Keratinocyte (primary cell): ENCODE measurements around the gene SMTNL2.

Source experiments
- EZH2 ChIP-seq: IDR thresholded peaks from one replicate; pipeline ENCODE4 v1.6.1; 2012; ENCODE audit warnings: inconsistent platforms, mild to moderate bottlenecking, low read length, moderate library complexity
- TF ChIP-seq, protein P1 (sequence below), 3 experiments: IDR thresholded peaks in 1 of 3; conservative IDR thresholded peaks in 1 of 3; optimal IDR thresholded peaks in 1 of 3; 2 replicates in 2 of 3; 3 replicates in 1 of 3; pipeline versions ENCODE3 to v1.5.1; 2011; ENCODE audit warnings: low read length in 3 of 3, mild to moderate bottlenecking in 3 of 3, moderate library complexity in 2 of 3, control low read depth in 1 of 3, inconsistent platforms in 1 of 3; ENCODE audit not compliant: insufficient read depth in 2 of 3; ENCODE audit errors: extremely low read depth in 1 of 3

DNA sequence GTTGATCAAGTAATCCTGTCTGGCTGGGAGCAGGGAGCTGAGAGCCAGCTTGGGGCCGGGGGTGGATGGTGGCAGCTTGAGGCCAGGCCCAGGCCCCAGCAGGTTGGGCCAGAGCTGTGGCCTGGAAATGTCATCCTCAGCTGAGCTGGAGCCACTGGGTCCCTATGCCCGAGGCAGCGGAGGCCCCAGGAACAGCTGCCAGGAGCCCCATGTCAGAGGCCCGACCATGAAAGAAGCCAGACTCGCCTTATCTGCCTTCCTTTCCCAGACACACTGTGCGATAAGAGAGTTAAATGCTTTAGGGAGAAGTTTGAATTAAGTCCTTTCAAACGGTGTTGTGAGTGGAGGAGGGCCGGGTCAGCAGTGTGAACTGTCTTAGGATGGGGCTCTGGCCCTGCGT, 3.5 kb downstream of the SMTNL2 start:
- no peak for TF ChIP-seq EZH2
- TF ChIP-seq, protein P1, sequence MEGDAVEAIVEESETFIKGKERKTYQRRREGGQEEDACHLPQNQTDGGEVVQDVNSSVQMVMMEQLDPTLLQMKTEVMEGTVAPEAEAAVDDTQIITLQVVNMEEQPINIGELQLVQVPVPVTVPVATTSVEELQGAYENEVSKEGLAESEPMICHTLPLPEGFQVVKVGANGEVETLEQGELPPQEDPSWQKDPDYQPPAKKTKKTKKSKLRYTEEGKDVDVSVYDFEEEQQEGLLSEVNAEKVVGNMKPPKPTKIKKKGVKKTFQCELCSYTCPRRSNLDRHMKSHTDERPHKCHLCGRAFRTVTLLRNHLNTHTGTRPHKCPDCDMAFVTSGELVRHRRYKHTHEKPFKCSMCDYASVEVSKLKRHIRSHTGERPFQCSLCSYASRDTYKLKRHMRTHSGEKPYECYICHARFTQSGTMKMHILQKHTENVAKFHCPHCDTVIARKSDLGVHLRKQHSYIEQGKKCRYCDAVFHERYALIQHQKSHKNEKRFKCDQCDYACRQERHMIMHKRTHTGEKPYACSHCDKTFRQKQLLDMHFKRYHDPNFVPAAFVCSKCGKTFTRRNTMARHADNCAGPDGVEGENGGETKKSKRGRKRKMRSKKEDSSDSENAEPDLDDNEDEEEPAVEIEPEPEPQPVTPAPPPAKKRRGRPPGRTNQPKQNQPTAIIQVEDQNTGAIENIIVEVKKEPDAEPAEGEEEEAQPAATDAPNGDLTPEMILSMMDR (optimal IDR thresholded peaks at IDR 0.05 in 1 of 3, IDR thresholded peaks at IDR 0.05 in 1 of 3, conservative IDR thresholded peaks at IDR 0.05 in 1 of 3; ENCODE audit: extremely low read depth in 1 of 3, insufficient read depth in 2 of 3, low read length in 3 of 3): no peak
